COLO668 (cell line): ENCODE measurements around the gene PRKAG2.

Experiments used
- DNase-seq: peaks from one replicate; lab custom pipeline; 2025; ENCODE audit not compliant: unreplicated experiment; lab: John Stamatoyannopoulos, UW

PRKAG2 gene

GRCh38 chr7:151866761-151867655 is 9.9 kb downstream of the PRKAG2 start:
- DNase-seq, result no peak

GRCh38 chr7:151866028-151866427 is 10.9 kb downstream of the PRKAG2 start:
- DNase-seq, result no peak

- DNase-seq, result no peak
Measured at GRCh38 chr7:151865070-151865670, 11.7 kb downstream of the PRKAG2 start.

GRCh38 chr7:151864561-151864960 is 12.4 kb downstream of the PRKAG2 start:
- no peak for DNase-seq

GRCh38 chr7:151864081-151864480 is 12.8 kb downstream of the PRKAG2 start:
- DNase-seq, result no peak

GRCh38 chr7:151863386-151864079 is 13.4 kb downstream of the PRKAG2 start:
- DNase-seq, result no peak

GRCh38 chr7:151862606-151863381 is 14.1 kb downstream of the PRKAG2 start:
- no peak for DNase-seq

- no peak for DNase-seq
Measured at GRCh38 chr7:151861881-151862280, 15.0 kb downstream of the PRKAG2 start.

GRCh38 chr7:151860771-151861170 is 16.1 kb downstream of the PRKAG2 start:
- no peak for DNase-seq

GRCh38 chr7:151859948-151860685 is 16.8 kb downstream of the PRKAG2 start:
- no peak for DNase-seq

GRCh38 chr7:151859111-151859947 is 17.6 kb downstream of the PRKAG2 start:
- no peak for DNase-seq

GRCh38 chr7:151858456-151858855 is 18.5 kb downstream of the PRKAG2 start:
- DNase-seq, result no peak

- no peak for DNase-seq
Measured at GRCh38 chr7:151857866-151858450, 19.0 kb downstream of the PRKAG2 start.

GRCh38 chr7:151857412-151857811 is 19.5 kb downstream of the PRKAG2 start:
- no peak for DNase-seq

GRCh38 chr7:151856516-151856915 is 20.4 kb downstream of the PRKAG2 start:
- DNase-seq, result no peak

GRCh38 chr7:151856098-151856497 is 20.8 kb downstream of the PRKAG2 start:
- DNase-seq, result no peak

- no peak for DNase-seq
Measured at GRCh38 chr7:151854720-151855071, 22.2 kb downstream of the PRKAG2 start.

- no peak for DNase-seq
Measured at GRCh38 chr7:151853896-151854719, 22.8 kb downstream of the PRKAG2 start.
